Uterus (tissue), 2 donors: ENCODE results near the gene TNFRSF18.

ENCODE experiments used
- POLR2A ChIP-seq, 2 donors: fragments of 450-650 bp; IDR thresholded peaks; one replicate each; pipeline ENCODE4 v1.6.1; 2016; ENCODE audit warnings: antibody characterized with exemption in 2 of 2, mild to moderate bottlenecking in 1 of 2, moderate library complexity in 1 of 2
- TF ChIP-seq, protein P1 (sequence below), 4 experiments: fragments of 200-600 bp in 2 of 4; fragments of 450-650 bp in 2 of 4; sonication (generic) in 2 of 4; IDR thresholded peaks; one replicate each; pipeline ENCODE4 v1.5.1; 2016 to 2019; ENCODE audit warnings: antibody characterized with exemption in 4 of 4, mild to moderate bottlenecking in 2 of 4, moderate library complexity in 1 of 4

DNA sequence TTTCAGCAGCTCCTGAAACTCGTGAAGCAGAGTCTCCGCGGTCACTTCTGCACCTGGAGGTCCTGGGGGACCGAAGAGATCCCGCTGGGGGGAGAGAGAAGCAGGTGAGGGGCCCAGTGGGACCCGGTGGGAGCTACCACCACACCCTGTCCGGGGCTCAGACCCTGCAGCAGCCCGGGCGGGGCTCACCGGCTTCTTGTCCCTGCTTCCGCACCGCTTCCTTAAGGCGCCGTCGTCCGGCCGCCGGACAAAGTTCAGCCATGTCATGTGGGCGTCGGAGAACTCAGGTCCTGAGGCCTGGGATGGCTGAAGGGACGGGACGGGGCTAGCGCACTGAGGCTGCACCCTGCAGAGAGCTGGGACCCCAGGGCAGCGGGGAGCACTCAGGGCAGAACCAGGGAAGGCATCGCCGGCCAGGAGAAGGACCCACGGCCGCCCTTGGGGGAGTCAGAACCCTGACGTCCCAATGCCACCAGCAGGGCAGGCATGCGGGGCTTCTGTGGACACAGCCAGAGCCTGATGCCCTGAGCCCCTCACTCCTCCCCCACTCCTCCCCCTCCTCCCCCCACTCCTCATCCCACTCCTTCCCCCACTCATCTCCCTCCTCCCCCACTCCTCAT lies 37.9 kb upstream of the TNFRSF18 start:
- TF ChIP-seq, protein P1, sequence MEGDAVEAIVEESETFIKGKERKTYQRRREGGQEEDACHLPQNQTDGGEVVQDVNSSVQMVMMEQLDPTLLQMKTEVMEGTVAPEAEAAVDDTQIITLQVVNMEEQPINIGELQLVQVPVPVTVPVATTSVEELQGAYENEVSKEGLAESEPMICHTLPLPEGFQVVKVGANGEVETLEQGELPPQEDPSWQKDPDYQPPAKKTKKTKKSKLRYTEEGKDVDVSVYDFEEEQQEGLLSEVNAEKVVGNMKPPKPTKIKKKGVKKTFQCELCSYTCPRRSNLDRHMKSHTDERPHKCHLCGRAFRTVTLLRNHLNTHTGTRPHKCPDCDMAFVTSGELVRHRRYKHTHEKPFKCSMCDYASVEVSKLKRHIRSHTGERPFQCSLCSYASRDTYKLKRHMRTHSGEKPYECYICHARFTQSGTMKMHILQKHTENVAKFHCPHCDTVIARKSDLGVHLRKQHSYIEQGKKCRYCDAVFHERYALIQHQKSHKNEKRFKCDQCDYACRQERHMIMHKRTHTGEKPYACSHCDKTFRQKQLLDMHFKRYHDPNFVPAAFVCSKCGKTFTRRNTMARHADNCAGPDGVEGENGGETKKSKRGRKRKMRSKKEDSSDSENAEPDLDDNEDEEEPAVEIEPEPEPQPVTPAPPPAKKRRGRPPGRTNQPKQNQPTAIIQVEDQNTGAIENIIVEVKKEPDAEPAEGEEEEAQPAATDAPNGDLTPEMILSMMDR (IDR thresholded peaks at IDR 0.05) = no peak
- TF ChIP-seq POLR2A (IDR thresholded peaks at IDR 0.05) = no peak
